HFF-Myc (cell line): ENCODE results near the gene PAGR1.
A peak's percentile ranks its signal among the peaks of the same experiment; 100 is the strongest.
"Not testable (repeated sequence)": the region's sequence is repeated elsewhere in the genome, so short reads cannot be mapped to it uniquely, and the experiment has no call there.

Source experiments
- DNase-seq: peaks from one replicate; pipeline ENCODE4 v3.0.0-alpha.2; 2011; ENCODE audit warnings: low read depth; ENCODE audit errors: extremely low read depth
- H3K4me3 ChIP-seq: replicated peaks from 2 replicates; pipeline ENCODE4 v1.5.1; 2011; ENCODE audit warnings: low read depth, mild to moderate bottlenecking, control low read depth, low read length
- TF ChIP-seq, protein P1 (sequence below): IDR thresholded peaks from 2 replicates; pipeline ENCODE4 v1.5.1; 2012; ENCODE audit warnings: mild to moderate bottlenecking, low read depth, low read length, control low read depth; ENCODE audit errors: missing control alignments

PAGR1 gene

GRCh38 chr16:29815793-29816693 lies at the start of gene PAGR1:
TSS of gene PAGR1 (plus strand) at chr16:29816152. CDS start at chr16:29816526, 374 bp downstream.
- H3K4me3 ChIP-seq, result peak within 1 kb of the TSS; percentile 87
- peak; percentile 99 for DNase-seq
- TF ChIP-seq, protein P1, sequence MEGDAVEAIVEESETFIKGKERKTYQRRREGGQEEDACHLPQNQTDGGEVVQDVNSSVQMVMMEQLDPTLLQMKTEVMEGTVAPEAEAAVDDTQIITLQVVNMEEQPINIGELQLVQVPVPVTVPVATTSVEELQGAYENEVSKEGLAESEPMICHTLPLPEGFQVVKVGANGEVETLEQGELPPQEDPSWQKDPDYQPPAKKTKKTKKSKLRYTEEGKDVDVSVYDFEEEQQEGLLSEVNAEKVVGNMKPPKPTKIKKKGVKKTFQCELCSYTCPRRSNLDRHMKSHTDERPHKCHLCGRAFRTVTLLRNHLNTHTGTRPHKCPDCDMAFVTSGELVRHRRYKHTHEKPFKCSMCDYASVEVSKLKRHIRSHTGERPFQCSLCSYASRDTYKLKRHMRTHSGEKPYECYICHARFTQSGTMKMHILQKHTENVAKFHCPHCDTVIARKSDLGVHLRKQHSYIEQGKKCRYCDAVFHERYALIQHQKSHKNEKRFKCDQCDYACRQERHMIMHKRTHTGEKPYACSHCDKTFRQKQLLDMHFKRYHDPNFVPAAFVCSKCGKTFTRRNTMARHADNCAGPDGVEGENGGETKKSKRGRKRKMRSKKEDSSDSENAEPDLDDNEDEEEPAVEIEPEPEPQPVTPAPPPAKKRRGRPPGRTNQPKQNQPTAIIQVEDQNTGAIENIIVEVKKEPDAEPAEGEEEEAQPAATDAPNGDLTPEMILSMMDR, result peak; percentile 90

DNA sequence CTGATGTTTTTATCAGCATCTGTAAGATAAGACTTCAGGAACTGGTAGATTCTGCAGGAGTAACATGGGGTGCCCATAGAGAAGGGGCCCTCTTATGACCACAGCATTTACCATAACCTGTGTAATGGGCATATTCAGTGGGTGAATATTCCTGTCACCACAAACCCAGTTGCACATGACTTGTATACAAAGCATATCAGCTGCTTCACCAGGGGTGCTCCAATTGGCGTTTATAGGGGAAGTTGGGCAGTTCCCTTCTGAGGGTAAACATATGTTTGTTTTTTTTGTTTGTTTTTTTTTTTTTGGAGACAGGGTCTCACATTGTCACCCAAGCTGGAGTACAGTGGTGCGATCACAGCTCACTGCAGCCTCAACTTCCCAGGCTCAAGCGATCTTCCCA lies 49.4 kb upstream of the PAGR1 start:
- TF ChIP-seq, protein P1, result no peak

GRCh38 chr16:29767062-29767461 lies 48.9 kb upstream of the PAGR1 start:
- H3K4me3 ChIP-seq, result no peak overlapping the region
- TF ChIP-seq, protein P1, result no peak
- DNase-seq, result no peak

More for the DNA sequence above, 49.4 kb upstream of the PAGR1 start:
- DNase-seq, result no peak
- H3K4me3 ChIP-seq, result no peak overlapping the region

DNA sequence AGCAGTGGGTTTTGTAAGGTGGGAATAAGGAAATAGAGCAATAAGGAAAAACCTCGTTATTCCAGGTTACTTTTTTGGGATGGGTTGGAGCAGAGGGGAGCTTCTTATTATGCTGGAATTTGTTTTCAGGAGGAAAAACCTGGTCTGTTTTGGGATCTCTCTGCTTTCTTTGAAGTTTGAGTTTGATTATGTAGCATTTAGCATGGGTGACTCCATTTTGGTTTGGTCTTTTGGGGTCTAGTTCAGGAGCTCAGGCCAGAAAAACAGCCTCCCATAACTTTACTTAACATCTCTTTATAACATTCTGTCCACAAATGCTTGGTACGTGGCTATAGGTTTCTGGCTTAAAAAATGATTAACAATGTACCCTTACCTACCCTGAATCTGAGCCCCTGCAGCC lies 46.4 kb upstream of the PAGR1 start:
- H3K4me3 ChIP-seq, result no peak overlapping the region
- DNase-seq, result no peak
- TF ChIP-seq, protein P1, result no peak

GRCh38 chr16:29770250-29770929 lies 45.6 kb upstream of the PAGR1 start:
- H3K4me3 ChIP-seq, result no peak overlapping the region
- TF ChIP-seq, protein P1, result no peak
- DNase-seq, result no peak

GRCh38 chr16:29772330-29772729 lies 43.6 kb upstream of the PAGR1 start:
- not testable (repeated sequence) for DNase-seq, H3K4me3 ChIP-seq

GRCh38 chr16:29774730-29775129 lies 41.2 kb upstream of the PAGR1 start:
- H3K4me3 ChIP-seq, result no peak overlapping the region
- DNase-seq, result no peak
- TF ChIP-seq, protein P1, result no peak
